GM12878 (cell line): ENCODE measurements around the gene SLC39A11.

Experiments
- CTCF ChIP-seq, 3 experiments: IDR thresholded peaks in 2 of 3; conservative IDR thresholded peaks in 1 of 3; 2 replicates each; pipeline ENCODE4 v1.5.1; 2011; ENCODE audit warnings: low read depth in 3 of 3, low read length in 3 of 3, mild to moderate bottlenecking in 3 of 3, control low read depth in 2 of 3, moderate library complexity in 2 of 3, inconsistent platforms in 1 of 3, mixed read lengths in 1 of 3; ENCODE audit not compliant: control insufficient read depth in 2 of 3, insufficient read depth in 1 of 3; ENCODE audit errors: extremely low read depth in 1 of 3
- EZH2 ChIP-seq: IDR thresholded peaks from 2 replicates; pipeline ENCODE4 v1.6.1; 2012; ENCODE audit warnings: low read depth, mild to moderate bottlenecking, control low read depth, inconsistent platforms, low read length, borderline replicate concordance; ENCODE audit not compliant: control insufficient read depth
- FOXM1 ChIP-seq: IDR thresholded peaks from 2 replicates; pipeline ENCODE4 v1.6.1; 2012; ENCODE audit warnings: low read depth, mild to moderate bottlenecking, inconsistent platforms, low read length, moderate library complexity
- KDM1A ChIP-seq: fragments of 200-600 bp; sonication (generic); IDR thresholded peaks from 2 replicates; pipeline ENCODE4 v1.6.1; 2016; ENCODE audit warnings: borderline replicate concordance
- NFXL1 ChIP-seq: fragments of 450-650 bp; IDR thresholded peaks from 2 replicates; pipeline ENCODE4 v1.6.1; 2017; ENCODE audit warnings: antibody characterized with exemption, mild to moderate bottlenecking, borderline replicate concordance
- POLR2A ChIP-seq: IDR thresholded peaks from 2 replicates; pipeline ENCODE4 v1.6.1; 2011; ENCODE audit warnings: low read depth, mild to moderate bottlenecking, low read length
- POLR2AphosphoS5 ChIP-seq: IDR thresholded peaks from 2 replicates; pipeline ENCODE4 v1.6.1; 2011; ENCODE audit warnings: mild to moderate bottlenecking, low read length, inconsistent platforms
- RFX5 ChIP-seq: IDR thresholded peaks from 2 replicates; pipeline ENCODE4 v1.6.1; 2011; ENCODE audit warnings: low read depth, low read length, improper control_type of control experiment
- SIN3A ChIP-seq: IDR thresholded peaks from 2 replicates; pipeline ENCODE4 v1.6.1; 2012; ENCODE audit warnings: low read depth, low read length, improper control_type of control experiment
- SMAD1 ChIP-seq: fragments of 450-650 bp; IDR thresholded peaks from 2 replicates; pipeline ENCODE4 v1.6.1; 2018; ENCODE audit warnings: mild to moderate bottlenecking, low read depth; ENCODE audit not compliant: partially characterized antibody
- TAF1 ChIP-seq: IDR thresholded peaks from 2 replicates; pipeline ENCODE4 v1.6.1; 2011; ENCODE audit warnings: mild to moderate bottlenecking, low read depth, low read length, borderline replicate concordance
- ZBTB33 ChIP-seq: fragments of 450-650 bp; IDR thresholded peaks from 2 replicates; pipeline ENCODE4 v1.6.1; 2017; ENCODE audit warnings: mild to moderate bottlenecking
- ZNF207 ChIP-seq: fragments of 450-650 bp; IDR thresholded peaks from 2 replicates; pipeline ENCODE4 v1.6.1; 2014; ENCODE audit warnings: antibody characterized with exemption, mild to moderate bottlenecking, borderline replicate concordance

- TF ChIP-seq POLR2A (no peak), CTCF (IDR thresholded peaks at IDR 0.05 in 2 of 3, conservative IDR thresholded peaks at IDR 0.05 in 1 of 3; ENCODE audit: control insufficient read depth in 2 of 3, extremely low read depth in 1 of 3, insufficient read depth in 1 of 3, low read depth in 3 of 3, low read length in 3 of 3) (no peak), POLR2AphosphoS5 (no peak), SMAD1 (no peak), FOXM1 (no peak), SIN3A (no peak), TAF1 (no peak), ZNF207 (no peak), NFXL1 (no peak), RFX5 (no peak), EZH2 (no peak), ZBTB33 (no peak), KDM1A (no peak)
Observed at GRCh38 chr17:72862276-72862999, 230.1 kb downstream of the SLC39A11 start.
